ENCODE results near the gene NCBP2. TPM values are rescaled to one million over a fixed set of nuclear protein-coding genes. Genes with fewer than 3 reads are reported as not detected.

The NCBP2 gene
- total RNA-seq, 3 donors from 2014 or later: 48.0 to 57.3 (median 55.0) TPM

- no peak overlapping the region for H3K4me3 ChIP-seq
- no peaks in the 10 kb centered on the region for H3K9me3 ChIP-seq
- no peaks in the 10 kb centered on the region for H3K36me3 ChIP-seq (ENCODE audit: low read depth)
- no peak for TF ChIP-seq CTCF (IDR thresholded peaks at IDR 0.05)
- intact Hi-C loops (cut with DNase I, micrococcal nuclease): no loop called here
- no peak for ATAC-seq
- no peak for DNase-seq
- H3K4me1 ChIP-seq (ENCODE audit: low read depth): no peaks in the 10 kb centered on the region
Observed at GRCh38 chr3:196951371-196951770, 9.0 kb upstream of the NCBP2 start.

- no peaks in the 10 kb centered on the region for H3K36me3 ChIP-seq (ENCODE audit: low read depth)
- DNase-seq: no peak
- intact Hi-C loops (cut with DNase I, micrococcal nuclease): no loop called here
- no peaks in the 10 kb centered on the region for H3K4me1 ChIP-seq (ENCODE audit: low read depth)
- no peak for ATAC-seq
- TF ChIP-seq CTCF (IDR thresholded peaks at IDR 0.05): no peak
- H3K4me3 ChIP-seq: no peak overlapping the region
- H3K9me3 ChIP-seq: no peaks in the 10 kb centered on the region
Observed at GRCh38 chr3:196949750-196950149, 7.4 kb upstream of the NCBP2 start.

- no peaks in the 10 kb centered on the region for H3K4me1 ChIP-seq (ENCODE audit: low read depth)
- DNase-seq (no peak), ATAC-seq (no peak)
- TF ChIP-seq CTCF (IDR thresholded peaks at IDR 0.05): no peak
- H3K4me3 ChIP-seq: no peak overlapping the region
- no peaks in the 10 kb centered on the region for H3K36me3 ChIP-seq (ENCODE audit: low read depth)
- intact Hi-C loops (cut with DNase I, micrococcal nuclease): no loop called here
- no peaks in the 10 kb centered on the region for H3K9me3 ChIP-seq
Observed at GRCh38 chr3:196949285-196949619, 6.9 kb upstream of the NCBP2 start.

GRCh38 chr3:196948442-196949284 lies 6.3 kb upstream of the NCBP2 start:
- no peak for DNase-seq
- Histone ChIP-seq H3K4me3 (no peak overlapping the region), H3K9me3 (no peaks in the 10 kb centered on the region), H3K36me3 (ENCODE audit: low read depth) (no peaks in the 10 kb centered on the region), H3K4me1 (ENCODE audit: low read depth) (peaks cover 3% of the 10 kb centered on the region)
- intact Hi-C loops (cut with DNase I, micrococcal nuclease): no loop called here
- ATAC-seq: peak; percentile 77
- no peak for TF ChIP-seq CTCF (IDR thresholded peaks at IDR 0.05)

- ATAC-seq (peak; percentile 2), DNase-seq (no peak)
- intact Hi-C loops (cut with DNase I, micrococcal nuclease): no loop called here
- Histone ChIP-seq H3K4me3 (no peak overlapping the region), H3K9me3 (no peaks in the 10 kb centered on the region), H3K36me3 (ENCODE audit: low read depth) (no peaks in the 10 kb centered on the region), H3K4me1 (ENCODE audit: low read depth) (peaks cover 8% of the 10 kb centered on the region)
- no peak for TF ChIP-seq CTCF (IDR thresholded peaks at IDR 0.05)
Observed at GRCh38 chr3:196947860-196948441, 5.6 kb upstream of the NCBP2 start.
